ENCODE results near the gene GPR119.
"Not testable (repeated sequence)": the region's sequence is repeated elsewhere in the genome, so short reads cannot be mapped to it uniquely, and the experiment has no call there.

GPR119 gene

GRCh38 chrX:130385520-130385919 lies at the start of gene GPR119:
GPR119 (minus strand) TSS chrX:130385674; CDS start chrX:130385447, 227 bp downstream.
- DNase-seq (ENCODE audit: low read depth in 3 of 3): no peak

DNA sequence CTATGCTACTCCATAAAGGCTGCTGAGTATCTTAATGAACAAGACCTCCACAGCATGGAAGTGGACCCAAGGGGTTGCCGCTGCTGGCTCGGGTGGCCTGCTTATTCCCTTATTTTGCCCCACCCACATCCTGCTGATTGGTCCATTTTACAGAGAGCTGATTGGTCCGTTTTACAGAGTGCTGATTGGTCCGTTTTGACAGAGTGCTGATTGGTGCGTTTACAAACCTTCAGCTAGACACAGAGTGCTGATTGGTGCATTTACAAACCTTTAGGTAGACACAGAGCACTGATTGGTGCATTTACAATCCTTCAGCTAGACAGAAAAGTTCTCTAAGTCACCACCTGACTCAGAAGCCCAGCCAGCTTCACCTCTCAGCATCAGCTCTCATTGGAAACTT lies 43.8 kb upstream of the GPR119 start:
- not testable (repeated sequence) for DNase-seq (ENCODE audit: low read depth in 3 of 3)

DNA sequence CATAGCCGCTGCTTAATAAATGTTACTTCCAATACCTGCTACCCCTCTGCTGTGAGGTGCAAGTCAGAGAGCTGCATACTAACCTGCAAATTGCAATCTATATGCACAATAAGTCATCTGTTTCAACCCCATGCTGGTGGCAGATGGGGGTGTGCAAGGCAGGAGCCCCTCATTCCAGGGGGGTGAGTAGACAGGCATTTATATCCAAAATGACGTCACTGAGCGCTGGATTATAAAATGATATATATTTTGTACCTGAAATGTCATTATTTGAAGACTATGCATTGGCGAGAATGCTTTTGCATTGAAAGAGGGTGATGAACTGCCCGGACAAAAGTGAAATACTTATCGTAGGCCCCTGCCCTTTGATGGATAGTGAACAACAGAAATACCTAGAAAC lies 41.1 kb upstream of the GPR119 start:
- DNase-seq (ENCODE audit: low read depth in 3 of 3): no peak

GRCh38 chrX:130419263-130419662 lies 33.8 kb upstream of the GPR119 start:
- no peak for DNase-seq (ENCODE audit: low read depth in 3 of 3)

DNA sequence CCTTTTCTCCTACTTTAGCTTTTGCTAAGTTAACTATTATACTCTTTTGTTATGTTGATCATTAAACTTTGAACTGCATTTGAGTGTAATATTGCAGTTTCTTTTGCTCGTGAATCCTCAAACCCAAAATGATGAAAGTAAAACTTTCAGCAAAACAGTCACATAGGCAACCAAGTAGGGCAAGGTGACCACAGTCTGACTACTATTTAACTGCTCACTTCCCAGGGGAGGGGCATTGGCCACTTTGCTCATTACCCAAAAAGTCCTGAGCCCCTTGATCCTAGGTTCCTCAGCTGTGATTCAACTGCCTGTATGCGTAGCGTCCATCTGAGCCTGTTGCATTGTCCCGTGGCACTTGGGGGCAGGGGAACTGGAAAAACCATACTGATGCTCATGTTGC lies 33.3 kb upstream of the GPR119 start:
- DNase-seq (ENCODE audit: low read depth in 3 of 3): no peak

DNA sequence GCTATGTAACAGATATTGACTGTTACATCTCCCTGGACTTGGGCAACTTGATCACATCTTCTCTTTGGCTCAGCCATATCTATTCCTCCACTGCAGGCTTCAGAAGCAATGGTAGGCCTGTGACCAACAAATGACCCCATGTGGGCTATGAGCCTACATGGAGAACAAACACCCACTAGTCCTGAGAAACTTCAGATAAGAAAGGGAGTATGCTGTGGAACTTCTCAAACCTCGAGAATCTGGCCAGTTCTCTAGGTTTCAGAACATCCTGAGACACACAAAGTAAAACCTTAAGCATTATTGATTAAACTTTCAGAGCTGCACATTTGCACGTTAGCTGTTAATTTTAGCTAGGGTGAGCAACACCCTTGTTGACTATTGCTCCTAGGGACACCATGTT lies 32.6 kb upstream of the GPR119 start:
- no peak for DNase-seq (ENCODE audit: low read depth in 3 of 3)

DNA sequence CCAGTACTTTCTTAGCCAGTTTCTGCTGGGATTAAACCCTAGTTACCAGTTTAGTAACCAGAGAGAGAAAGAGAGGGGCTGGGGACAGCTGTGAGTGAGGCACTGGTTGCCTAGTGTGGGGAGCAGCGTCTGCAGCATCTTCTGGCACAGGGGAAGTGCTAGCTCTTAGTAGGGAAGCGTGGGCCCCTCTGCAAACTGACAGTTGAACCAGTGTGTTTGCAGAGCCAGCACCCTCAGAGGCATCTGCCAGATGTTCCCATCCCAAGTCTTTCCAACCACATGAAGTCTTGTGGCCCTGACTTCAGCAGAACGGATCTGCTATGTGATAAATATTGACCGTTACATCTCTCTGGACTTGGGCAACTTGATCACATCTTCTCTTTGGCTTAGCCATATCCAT lies 31.3 kb upstream of the GPR119 start:
- DNase-seq (ENCODE audit: low read depth in 3 of 3): no peak

DNA sequence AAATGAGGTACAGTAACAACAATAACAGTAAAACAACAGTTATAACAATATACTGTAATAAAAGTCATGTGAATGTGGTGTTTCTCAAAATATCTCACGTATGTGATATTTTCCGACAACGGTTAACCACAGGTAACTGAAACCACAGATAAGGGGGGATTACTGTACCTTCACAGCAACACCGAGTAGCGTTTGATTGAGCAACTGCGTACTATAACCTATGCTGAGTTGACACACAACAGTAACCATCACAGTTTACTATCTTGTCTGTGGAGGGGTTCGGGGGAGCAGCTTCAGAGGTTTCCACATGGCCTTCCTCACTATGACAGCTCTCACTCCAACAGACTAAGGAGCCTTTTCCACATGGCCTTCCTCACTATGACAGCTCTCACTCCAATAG lies 29.7 kb upstream of the GPR119 start:
- no peak for DNase-seq (ENCODE audit: low read depth in 3 of 3)

DNA sequence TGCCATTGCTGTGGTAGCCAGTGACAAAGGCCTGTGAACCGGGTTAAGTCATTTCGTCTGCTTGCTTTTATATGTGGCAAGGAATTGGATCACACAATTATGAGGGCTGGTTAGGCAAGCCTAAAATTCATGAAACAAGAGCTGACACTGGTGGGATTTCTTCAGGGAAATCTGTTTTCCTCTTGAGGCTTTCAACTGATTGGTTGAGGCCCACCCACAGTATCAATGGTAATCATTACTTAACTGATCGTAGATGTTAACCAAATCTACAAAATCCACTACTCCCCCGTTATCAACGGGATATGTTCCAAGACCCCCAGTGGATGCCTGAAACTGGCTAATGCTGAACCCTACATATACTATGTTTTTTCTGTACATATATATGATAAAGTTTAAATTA lies 29.3 kb upstream of the GPR119 start:
- no peak for DNase-seq (ENCODE audit: low read depth in 3 of 3)

- no peak for DNase-seq (ENCODE audit: low read depth in 3 of 3)
Measured at GRCh38 chrX:130413415-130413814, 27.9 kb upstream of the GPR119 start.

- no peak for DNase-seq (ENCODE audit: low read depth in 3 of 3)
Measured at GRCh38 chrX:130402208-130402684, 16.8 kb upstream of the GPR119 start.

DNA sequence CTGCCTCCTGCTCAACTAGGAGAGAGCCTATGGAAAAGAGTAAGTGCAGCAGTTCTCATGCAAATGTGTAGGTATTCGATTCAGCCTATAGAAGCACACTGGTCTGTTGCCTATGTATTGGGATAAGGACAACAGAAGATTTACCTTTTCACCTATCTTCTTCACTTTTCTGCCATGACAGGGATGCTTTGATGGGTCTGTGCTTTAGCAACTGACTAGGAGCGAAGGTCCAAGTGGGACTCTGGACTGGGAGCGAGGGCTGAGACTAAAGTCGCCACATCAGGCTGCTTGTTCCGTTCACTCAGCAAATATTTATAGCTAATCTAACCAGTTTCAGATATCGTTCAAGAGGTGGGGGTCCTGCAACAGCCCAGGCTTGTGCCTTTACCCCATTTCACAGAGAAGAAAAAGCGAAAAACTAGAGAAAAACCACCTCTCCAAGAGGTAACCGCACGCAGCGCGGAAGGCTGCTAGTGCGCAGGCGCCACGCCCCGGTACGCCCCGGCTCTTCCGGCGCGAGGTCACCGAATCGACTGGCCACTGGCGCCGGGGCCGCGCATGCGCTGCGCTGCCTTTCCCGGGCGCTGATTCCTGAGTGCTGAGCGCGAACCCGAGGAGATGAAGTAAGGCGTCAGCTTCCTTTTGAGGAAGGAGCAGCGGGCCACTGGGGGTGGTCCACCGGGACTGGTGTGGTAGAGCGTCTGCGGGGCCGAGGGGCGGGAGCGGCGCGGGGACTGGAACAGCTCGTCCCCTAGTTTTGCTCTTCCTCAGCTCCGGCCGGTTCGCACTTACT lies 16.1 kb upstream of the GPR119 start, which contains the start of gene RBMX2:
TSS of gene RBMX2 (plus strand) at position 573 of the 793 bp plus-strand sequence. CDS start at position 619, 46 bp downstream.
- DNase-seq (ENCODE audit: low read depth in 3 of 3): peak; percentile 36 to 66 (median 47)

DNA sequence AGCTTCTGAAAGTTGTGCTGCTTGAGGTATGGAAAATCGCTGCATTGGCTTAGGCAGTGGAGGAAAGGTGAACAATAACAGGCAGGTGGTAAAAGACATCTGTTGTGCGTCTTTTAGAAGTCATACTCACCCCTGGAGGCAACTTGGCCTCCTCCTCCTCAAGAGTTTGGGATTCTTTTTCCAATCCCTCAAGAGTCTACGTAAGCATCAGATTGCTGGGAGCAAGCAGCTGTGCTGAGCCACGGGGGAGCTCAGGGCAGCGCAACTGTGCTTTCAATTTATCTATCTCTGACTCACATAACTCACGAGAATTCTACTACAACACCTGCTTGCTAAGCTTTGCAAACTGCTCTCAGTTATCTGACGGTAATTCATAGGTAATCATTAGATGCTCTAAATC lies 9.9 kb upstream of the GPR119 start:
- DNase-seq (ENCODE audit: low read depth in 3 of 3): no peak

DNA sequence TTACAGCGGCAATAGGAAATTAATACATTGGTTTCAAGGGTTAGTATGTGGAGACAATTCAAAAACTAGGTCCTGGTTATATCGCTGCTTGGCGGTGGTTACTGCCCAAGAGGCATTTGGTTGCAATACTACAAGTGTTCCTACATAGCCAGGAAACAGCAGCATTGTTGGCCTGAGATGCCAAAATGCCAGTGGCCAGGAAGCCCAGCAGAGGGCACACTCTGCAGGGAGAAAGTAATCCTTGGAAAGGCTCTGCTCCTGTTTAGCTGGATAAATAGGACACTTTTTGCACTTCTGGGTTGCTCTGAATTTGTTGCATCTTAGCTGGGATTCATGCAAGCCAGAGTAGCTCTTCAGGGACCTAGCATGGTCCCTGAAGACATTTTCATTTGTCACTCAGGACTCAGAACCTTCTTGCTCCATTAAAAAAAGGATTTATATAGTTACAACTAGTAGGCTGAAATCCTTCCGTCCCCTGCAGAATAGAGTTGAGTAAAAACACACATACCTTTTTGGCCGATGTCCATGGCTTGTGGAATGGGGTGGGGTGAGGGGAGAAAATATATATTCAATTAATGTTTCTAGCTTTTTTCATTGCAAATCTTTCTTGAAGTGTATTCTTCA lies 8.1 kb upstream of the GPR119 start:
- no peak for DNase-seq (ENCODE audit: low read depth in 3 of 3)

GRCh38 chrX:130386408-130386808 lies 934 bp upstream of the GPR119 start:
- no peak for DNase-seq (ENCODE audit: low read depth in 3 of 3)

DNA sequence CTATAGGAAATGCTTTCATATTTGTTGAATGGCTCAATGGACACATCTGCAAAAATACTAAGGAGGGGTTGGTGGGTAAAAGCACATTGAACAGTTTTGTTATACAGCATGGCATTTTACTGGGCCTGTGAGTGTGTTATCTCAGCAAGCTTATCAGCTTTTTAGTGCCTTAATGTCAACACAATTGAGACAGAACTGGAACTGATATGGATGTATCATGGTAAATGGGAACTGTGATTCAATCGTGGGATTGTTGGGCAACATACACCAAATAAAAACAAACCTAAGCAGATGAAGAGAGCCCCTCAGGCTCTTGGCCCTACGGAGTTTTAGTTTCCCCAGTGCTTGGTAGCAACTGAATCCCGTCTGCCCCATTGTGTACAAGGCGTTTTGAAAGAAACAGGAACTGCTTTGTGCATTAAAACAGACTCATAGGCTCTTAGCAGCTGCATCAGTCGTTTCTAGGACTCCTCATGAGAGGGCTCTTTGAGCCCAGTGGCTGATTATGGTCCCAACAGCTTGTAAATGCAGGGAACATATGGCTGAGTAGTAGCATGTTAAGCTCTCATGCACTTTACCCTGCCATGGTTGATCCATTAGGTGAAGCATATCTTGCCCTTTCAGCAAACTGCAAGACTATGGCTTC lies 7.3 kb downstream of the GPR119 start:
- no peak for DNase-seq (ENCODE audit: low read depth in 3 of 3)

DNA sequence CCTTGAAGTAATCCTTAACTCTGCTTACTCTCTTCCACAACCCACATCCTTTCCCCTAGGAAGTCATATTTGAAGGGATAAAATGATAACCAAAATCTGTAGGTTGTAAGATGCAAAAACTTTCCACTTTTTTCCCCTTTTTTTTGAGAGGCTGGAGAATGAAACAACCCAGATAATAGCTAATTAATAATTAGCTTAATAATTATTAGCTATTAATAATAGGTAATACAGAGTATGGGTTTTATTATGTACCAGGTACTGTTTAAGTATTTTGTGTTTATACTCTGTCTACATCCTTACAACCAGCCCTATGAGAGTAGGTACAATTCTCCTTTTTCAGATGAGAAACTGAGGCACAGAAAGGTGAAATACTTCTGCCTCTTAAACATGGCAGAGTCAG lies 9.4 kb downstream of the GPR119 start:
- no peak for DNase-seq (ENCODE audit: low read depth in 3 of 3)

DNA sequence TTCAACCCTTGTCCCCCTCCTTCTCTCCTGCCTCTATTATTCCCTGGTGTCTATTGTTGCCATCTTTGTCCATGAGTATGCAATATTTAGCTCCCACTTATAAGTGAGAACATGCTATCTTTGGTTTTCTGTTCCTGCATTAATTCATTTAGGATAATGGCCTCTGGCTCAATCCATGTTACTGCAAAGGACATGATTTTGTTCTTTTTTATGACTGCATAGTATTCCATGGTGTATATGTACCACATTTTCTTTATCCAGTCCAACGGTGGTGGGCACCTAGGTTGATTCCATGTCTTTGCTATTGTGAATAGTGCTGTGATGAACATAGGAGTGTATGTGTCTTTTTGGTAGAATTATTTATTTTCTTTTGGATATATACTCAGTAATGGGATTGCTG lies 33.4 kb downstream of the GPR119 start:
- not testable (repeated sequence) for DNase-seq (ENCODE audit: low read depth in 3 of 3)

GRCh38 chrX:130351567-130351966 lies 33.9 kb downstream of the GPR119 start:
- DNase-seq (ENCODE audit: low read depth in 3 of 3): no peak

GRCh38 chrX:130347321-130347720 lies 38.2 kb downstream of the GPR119 start:
- DNase-seq (ENCODE audit: low read depth in 3 of 3): no peak

DNA sequence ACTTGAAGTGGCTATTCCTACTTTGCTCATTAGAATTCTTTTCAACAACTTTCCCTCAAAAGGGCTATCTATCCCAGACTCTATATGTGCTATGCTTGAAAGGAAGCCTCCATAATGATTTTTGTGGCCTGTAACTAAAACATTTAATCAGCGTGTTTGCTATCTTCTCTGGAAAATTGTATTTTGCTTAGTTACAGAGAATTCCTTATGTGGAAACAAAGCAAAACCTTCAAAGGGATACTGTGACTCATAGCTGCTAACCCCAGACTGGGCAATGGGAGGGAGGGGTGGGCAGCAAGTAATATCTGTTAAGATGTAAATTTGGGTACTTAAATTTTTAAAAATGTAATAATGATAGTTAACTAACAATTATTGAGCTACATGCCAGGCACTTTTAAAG lies 42.1 kb downstream of the GPR119 start:
- DNase-seq (ENCODE audit: low read depth in 3 of 3): no peak

GRCh38 chrX:130340271-130340670 lies 45.2 kb downstream of the GPR119 start:
- DNase-seq (ENCODE audit: low read depth in 3 of 3): no peak
